Karpas-422 (cell line): ENCODE data around the gene HMX1. TPM values are rescaled to one million over a fixed set of nuclear protein-coding genes. Genes with fewer than 3 reads are reported as not detected.

Experiments
- DNase-seq: peaks from one replicate; pipeline ENCODE4 v3.0.0-alpha.2; 2015
- H2AFZ ChIP-seq: fragments of 200-600 bp; sonication (generic); 2 replicates; pipeline ENCODE4 v1.6.1; 2014; ENCODE audit warnings: antibody characterized with exemption, low read length, mixed read lengths
- H3K27ac ChIP-seq: fragments of 200-600 bp; sonication (generic); 2 replicates; pipeline ENCODE4 v1.5.1; 2014; ENCODE audit warnings: mild to moderate bottlenecking, low read length, moderate library complexity
- H3K27me3 ChIP-seq: fragments of 200-600 bp; sonication (generic); 2 replicates; pipeline ENCODE4 v1.6.1; 2014; ENCODE audit warnings: low read length, mixed read lengths
- H3K36me3 ChIP-seq: fragments of 200-600 bp; sonication (generic); 2 replicates; pipeline ENCODE4 v1.6.1; 2014; ENCODE audit warnings: low read length, mixed read lengths; ENCODE audit not compliant: insufficient read depth
- H3K4me1 ChIP-seq: fragments of 200-600 bp; sonication (generic); 2 replicates; pipeline ENCODE4 v1.6.1; 2014; ENCODE audit warnings: mild to moderate bottlenecking, low read length, mixed read lengths
- H3K4me2 ChIP-seq: fragments of 200-600 bp; sonication (generic); 2 replicates; pipeline ENCODE4 v1.6.1; 2014; ENCODE audit warnings: low read length, low read depth, mild to moderate bottlenecking; ENCODE audit not compliant: poor library complexity, severe bottlenecking
- H3K4me3 ChIP-seq: fragments of 200-600 bp; sonication (generic); 2 replicates; pipeline ENCODE4 v1.5.1; 2014; ENCODE audit warnings: mild to moderate bottlenecking, antibody characterized with exemption, low read length, mixed read lengths
- H3K79me2 ChIP-seq: fragments of 200-600 bp; sonication (generic); 2 replicates; pipeline ENCODE4 v1.6.1; 2014; ENCODE audit warnings: mild to moderate bottlenecking, low read length, mixed read lengths
- H3K9ac ChIP-seq: fragments of 200-600 bp; sonication (generic); 2 replicates; pipeline ENCODE4 v1.6.0; 2014; ENCODE audit warnings: low read length
- H3K9me2 ChIP-seq: fragments of 200-600 bp; sonication (generic), shearing (Covaris generic); replicated peaks from 2 replicates; pipeline ENCODE4 v1.6.0; 2014; ENCODE audit warnings: mild to moderate bottlenecking, low read length, moderate library complexity; ENCODE audit not compliant: insufficient read depth
- H3K9me3 ChIP-seq: fragments of 300-700, 200-600 bp; sonication (generic); 2 replicates; pipeline ENCODE4 v1.6.1; 2014; ENCODE audit warnings: low read length, mixed read lengths
- H4K20me1 ChIP-seq: fragments of 200-600 bp; sonication (generic); 2 replicates; pipeline ENCODE4 v1.6.1; 2014; ENCODE audit warnings: mild to moderate bottlenecking, antibody characterized with exemption, low read length, low read depth; ENCODE audit not compliant: insufficient read depth
- total RNA-seq: library from RNA; depleted of rRNA; stranded (reverse); fragments of >200 nt; shearing (Covaris generic); gene quantifications from 2 replicates; pipeline ENCODE4 v1.2.3, GENCODE V29; 2014; ENCODE audit warnings: low replicate concordance

HMX1 gene
- total RNA-seq, 1 experiment from 2014 or later, result not detected

DNA sequence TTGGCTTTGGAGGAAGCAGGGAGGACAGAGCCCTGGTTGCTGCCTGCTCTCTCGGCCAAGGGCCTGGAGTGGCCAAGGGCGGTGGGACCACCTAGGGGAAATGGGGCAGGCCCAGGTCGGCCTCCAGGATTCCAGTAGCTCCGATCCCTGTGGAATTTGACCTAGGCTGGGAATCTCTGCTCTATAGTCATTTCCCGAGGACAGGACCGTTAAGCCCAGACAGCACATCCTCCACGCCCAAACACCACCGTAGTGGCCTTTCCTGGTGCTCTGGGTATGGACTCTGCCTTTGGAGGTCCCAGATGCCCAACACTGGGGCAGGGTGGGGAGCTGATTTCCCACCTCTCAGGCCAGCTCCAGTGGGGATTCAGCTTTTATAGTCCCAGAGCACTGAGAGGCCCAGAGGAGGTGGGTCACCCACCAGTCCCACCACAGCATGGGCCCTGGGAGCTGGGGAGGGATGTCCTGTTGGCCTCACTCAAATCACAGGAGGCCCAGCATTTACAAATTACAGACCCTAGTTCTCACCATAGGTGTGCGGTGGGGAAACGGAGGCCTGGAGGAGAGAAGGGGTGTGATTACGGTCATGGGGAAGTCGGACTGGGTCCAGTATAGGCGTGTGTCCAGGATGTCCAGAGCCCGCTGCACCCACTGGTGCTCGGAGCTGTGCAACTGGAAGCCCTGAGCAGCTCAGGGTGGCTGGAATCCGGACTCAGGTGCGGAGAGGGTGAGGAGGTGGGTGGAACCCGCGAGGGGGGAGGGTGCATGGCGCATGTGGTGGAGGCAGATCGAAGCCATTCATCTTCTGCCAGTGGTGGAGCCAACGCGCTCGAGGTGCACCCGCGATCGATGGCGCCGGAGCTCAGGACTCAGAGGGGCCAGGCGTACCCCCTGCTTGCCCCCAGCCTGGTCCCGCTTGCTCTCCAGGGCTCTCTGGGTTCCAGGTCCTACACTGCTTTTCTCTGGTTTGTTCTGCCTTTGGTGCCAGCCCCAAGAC lies 7.7 kb downstream of the HMX1 start:
- Histone ChIP-seq H3K4me1 (no peaks in the 10 kb centered on the region), H3K27ac (no peak overlapping the region), H3K27me3 (no peaks in the 10 kb centered on the region), H3K4me2 (no peak overlapping the region), H3K79me2 (no peaks in the 10 kb centered on the region), H2AFZ (no peak overlapping the region), H4K20me1 (no peaks in the 10 kb centered on the region), H3K9ac (no peak overlapping the region), H3K4me3 (no peak overlapping the region), H3K9me2 (no peaks in the 10 kb centered on the region), H3K9me3 (peaks cover 6% of the 10 kb centered on the region; the same call in 1 of the 2 replicates), H3K36me3 (no peaks in the 10 kb centered on the region)
- no peak for DNase-seq

DNA sequence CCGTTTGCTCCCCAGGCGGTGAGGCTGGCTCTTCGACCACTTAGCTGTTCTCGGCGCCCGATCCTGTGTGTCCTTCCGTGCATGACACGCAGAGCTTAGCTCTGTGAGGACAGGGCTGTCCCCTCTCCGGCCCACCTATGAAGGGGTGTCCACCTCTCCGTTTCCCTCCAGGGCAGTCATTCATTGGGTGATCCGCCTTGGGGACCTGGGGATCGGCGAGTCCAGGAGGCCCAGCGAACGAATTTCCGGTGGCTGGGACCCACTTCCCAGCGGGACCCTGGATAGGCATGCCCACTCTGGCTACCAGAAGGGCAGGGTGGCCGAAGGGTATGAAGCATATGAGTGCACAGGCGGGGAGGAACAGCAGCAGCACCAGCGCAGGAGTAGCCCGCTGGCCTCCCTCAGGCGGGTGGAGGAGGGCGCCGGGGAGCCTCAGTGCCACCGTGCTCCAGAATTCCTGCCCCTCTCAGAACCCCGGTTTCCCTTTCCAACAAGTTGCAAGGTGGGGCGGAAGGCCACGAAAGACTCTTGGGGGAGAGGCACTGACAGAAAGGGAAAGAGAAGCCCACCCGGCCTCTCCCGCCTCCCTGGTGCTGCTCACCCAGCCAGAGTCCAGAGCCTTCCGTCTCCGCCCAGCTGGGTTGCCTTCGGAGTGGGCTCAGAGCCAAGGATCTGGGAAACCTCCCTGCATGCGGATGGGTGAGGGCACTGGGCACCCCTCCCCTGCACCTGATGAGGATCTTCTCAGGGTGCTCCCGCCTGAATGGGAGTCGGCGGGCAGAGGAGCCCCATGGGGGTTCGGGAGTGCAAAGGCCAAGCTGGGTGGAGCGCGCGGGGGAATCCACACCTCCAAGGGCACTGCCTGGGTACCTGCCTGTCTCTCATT lies 8.6 kb downstream of the HMX1 start:
- H3K4me2 ChIP-seq, result no peak overlapping the region
- no peak overlapping the region for H3K27ac ChIP-seq
- H3K9me2 ChIP-seq, result no peaks in the 10 kb centered on the region
- no peaks in the 10 kb centered on the region for H3K79me2 ChIP-seq
- no peaks in the 10 kb centered on the region for H4K20me1 ChIP-seq
- H3K4me3 ChIP-seq, result no peak overlapping the region
- no peak for DNase-seq
- no peak overlapping the region for H2AFZ ChIP-seq
- H3K9me3 ChIP-seq, result peaks cover 9% of the 10 kb centered on the region; the same call in 1 of the 2 replicates
- H3K9ac ChIP-seq, result no peak overlapping the region
- no peaks in the 10 kb centered on the region for H3K36me3 ChIP-seq
- no peaks in the 10 kb centered on the region for H3K4me1 ChIP-seq
- no peaks in the 10 kb centered on the region for H3K27me3 ChIP-seq

DNA sequence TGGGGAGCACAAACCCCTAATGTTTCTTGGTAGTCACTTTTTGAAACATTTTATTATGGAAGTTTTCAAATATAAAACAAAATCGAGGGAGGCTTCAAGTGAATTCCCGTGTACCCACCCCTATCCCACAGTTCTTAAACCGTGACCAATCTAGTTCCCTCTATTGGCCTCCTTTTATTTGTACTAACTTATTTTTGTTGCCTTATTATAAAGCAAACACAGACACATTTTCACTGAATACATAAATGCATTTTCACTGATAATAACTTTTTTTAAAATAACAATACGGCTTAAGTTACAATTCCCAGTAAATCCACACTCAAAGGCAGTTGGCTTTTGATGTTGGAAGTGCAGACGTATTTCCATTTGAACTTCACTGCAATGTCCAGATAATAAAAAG lies 9.3 kb downstream of the HMX1 start:
- peaks cover 9% of the 10 kb centered on the region; the same call in 1 of the 2 replicates for H3K9me3 ChIP-seq
- no peaks in the 10 kb centered on the region for H3K36me3 ChIP-seq
- DNase-seq, result no peak
- no peaks in the 10 kb centered on the region for H3K27me3 ChIP-seq
- no peak overlapping the region for H3K9ac ChIP-seq
- no peak overlapping the region for H3K4me2 ChIP-seq
- H3K4me3 ChIP-seq, result no peak overlapping the region
- no peak overlapping the region for H2AFZ ChIP-seq
- H3K79me2 ChIP-seq, result no peaks in the 10 kb centered on the region
- no peaks in the 10 kb centered on the region for H3K9me2 ChIP-seq
- H3K4me1 ChIP-seq, result no peaks in the 10 kb centered on the region
- H4K20me1 ChIP-seq, result no peaks in the 10 kb centered on the region
- no peak overlapping the region for H3K27ac ChIP-seq

DNA sequence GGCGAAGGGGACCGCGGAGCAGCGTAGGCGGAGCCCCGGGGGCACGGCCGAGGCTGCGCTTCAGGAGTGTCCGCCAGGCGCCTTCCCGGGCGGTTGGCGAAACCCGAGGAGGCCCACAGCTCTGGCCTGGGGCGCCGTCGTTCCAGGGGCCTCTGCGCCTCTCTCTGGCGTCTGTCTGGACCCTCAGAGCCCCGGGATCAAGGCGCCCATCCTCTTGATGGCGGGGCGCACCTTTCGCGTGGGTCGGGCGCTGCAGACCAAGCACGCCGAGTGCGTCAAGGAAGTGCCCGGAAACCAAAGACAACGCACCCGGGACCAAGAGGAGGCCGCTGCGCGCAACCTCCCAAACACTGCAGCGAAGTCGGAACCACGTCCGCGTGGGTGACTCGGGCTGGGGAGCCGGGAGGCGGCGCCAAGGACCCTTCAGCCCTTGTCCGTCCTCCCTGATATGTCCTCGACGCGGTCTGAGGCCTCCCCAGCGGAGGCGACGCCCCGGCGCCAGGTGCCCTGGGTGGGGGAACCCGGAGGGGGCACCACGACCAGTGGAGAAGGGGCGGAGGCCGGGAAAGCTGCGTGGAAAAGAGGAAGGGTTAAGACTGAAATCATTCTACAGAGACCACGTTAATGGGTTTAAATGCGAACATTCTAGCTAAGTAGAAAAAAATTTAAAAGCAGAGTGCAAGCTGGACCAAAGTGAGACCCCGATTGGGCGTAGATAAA lies 9.9 kb downstream of the HMX1 start:
- Histone ChIP-seq H2AFZ (no peak overlapping the region), H3K4me2 (no peak overlapping the region), H3K4me1 (no peaks in the 10 kb centered on the region), H3K27ac (no peak overlapping the region), H3K9me2 (no peaks in the 10 kb centered on the region), H3K4me3 (no peak overlapping the region), H3K9me3 (peaks cover 9% of the 10 kb centered on the region; the same call in 1 of the 2 replicates), H3K9ac (no peak overlapping the region), H3K27me3 (no peaks in the 10 kb centered on the region), H3K79me2 (no peaks in the 10 kb centered on the region), H3K36me3 (no peaks in the 10 kb centered on the region), H4K20me1 (no peaks in the 10 kb centered on the region)
- no peak for DNase-seq

DNA sequence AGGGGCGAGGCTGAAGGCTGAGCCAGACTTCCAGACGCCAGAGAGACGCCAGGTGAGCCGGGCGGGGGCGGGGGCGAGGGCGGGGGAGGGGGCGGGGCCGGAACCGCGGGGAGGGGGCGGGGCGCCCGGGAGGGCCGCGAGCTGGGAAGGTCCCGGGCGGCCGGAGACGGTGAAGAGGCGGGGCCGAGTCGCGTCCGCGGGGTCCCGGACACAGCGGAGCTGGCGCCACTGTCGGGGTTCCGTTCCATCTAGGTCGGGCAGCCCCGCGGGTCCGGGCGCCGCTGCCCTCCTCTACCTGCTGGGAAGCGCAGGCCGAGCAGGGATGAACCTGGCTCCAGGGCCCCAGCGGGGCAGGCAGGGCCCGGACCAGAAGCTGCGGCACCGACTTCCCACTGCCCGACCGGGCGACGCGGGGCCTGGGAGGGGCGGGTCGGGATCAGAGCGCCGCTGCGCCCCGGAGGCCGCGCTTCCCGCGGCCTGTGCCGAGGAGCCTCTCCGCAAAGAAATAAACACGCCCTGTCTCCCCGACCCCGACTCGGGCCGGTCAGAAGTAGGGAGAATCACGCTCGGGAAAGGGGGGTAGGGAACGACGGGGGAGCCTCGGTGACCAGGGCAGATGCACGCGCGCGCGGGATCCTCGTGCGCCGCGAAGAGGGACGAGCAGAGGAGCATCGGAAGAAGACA lies 10.6 kb downstream of the HMX1 start:
- H3K9me3 ChIP-seq, result peaks cover 9% of the 10 kb centered on the region; the same call in 1 of the 2 replicates
- no peak overlapping the region for H3K27ac ChIP-seq
- H3K4me1 ChIP-seq, result no peaks in the 10 kb centered on the region
- no peak overlapping the region for H2AFZ ChIP-seq
- H3K27me3 ChIP-seq, result no peaks in the 10 kb centered on the region
- no peaks in the 10 kb centered on the region for H3K36me3 ChIP-seq
- no peak overlapping the region for H3K4me3 ChIP-seq
- no peak for DNase-seq
- H3K9ac ChIP-seq, result no peak overlapping the region
- no peaks in the 10 kb centered on the region for H4K20me1 ChIP-seq
- H3K79me2 ChIP-seq, result no peaks in the 10 kb centered on the region
- no peak overlapping the region for H3K4me2 ChIP-seq
- H3K9me2 ChIP-seq, result no peaks in the 10 kb centered on the region

DNA sequence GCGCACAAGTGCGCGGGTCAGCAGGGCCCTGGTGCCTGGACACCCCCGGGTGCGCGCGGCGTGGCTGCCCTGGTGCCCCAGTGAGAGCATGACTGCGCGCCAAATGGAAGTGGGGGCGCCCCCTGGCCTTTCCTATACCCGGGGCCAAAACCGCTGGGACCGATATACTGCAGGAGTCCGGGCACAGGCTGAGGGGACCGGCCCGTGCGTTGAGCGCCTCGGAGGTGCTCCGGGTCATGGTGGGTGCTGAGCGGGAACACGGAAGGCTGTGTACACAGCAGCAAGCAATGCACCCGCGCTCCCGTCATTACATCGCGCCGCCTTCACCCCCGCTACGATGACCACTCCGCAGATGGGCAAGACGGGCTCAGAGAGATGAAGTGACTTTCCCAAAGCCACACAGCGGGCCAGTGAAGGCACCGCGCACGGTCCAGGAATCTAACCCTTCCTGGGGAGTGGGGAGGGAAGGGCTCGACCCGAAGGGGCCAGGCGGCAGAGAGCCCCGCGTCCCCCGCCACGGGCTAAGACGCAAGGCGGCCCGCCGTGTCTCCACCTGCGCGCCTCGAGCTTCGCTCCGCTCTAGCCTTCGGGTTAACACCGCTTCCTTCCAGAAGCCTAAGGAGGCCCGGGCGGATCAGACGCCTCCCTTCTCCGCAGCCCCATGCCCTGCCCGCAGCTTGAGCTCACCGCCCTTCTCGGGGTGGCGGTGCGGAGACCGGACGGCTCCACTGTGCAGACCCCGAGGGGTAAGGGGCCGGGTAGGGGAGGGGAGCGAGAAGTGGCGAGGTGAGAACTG lies 11.3 kb downstream of the HMX1 start:
- Histone ChIP-seq H3K4me1 (no peaks in the 10 kb centered on the region), H3K27ac (no peak overlapping the region), H3K9me3 (peaks cover 9% of the 10 kb centered on the region; the same call in 1 of the 2 replicates), H3K9me2 (no peaks in the 10 kb centered on the region), H4K20me1 (no peaks in the 10 kb centered on the region), H3K4me2 (no peak overlapping the region), H3K27me3 (no peaks in the 10 kb centered on the region), H3K4me3 (no peak overlapping the region), H3K79me2 (no peaks in the 10 kb centered on the region), H3K36me3 (no peaks in the 10 kb centered on the region), H2AFZ (no peak overlapping the region), H3K9ac (no peak overlapping the region)
- DNase-seq, result no peak

DNA sequence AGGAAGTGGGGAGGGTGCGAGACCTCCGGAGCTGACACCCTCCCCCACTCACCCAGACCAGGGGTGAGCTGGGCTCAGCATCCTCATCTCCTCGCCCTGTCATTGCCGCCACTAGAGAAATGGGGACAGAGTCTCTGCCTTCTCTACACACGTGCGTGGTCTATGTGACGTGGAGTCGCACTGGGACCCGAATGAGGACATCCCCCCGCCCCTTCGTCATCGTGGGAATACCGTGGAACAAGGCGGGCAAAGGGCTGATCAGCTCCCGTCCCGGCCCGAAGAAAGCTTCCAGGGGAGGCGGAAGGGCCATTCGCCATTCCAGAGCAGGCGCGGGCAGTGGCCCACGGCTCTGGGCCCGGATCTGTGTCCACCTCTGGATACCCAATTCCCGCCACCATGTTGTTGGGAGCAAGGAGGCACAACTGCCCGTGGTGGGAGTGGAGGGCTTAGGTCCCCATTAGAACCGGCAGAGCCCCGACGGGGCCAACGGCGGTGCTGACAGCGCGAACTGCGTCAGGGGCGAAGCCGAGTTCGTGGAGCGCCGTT lies 12.0 kb downstream of the HMX1 start:
- Histone ChIP-seq H3K4me3 (no peak overlapping the region), H3K4me1 (no peaks in the 10 kb centered on the region), H3K4me2 (no peak overlapping the region), H3K9ac (no peak overlapping the region), H3K9me2 (no peaks in the 10 kb centered on the region), H2AFZ (no peak overlapping the region), H3K27ac (no peak overlapping the region), H4K20me1 (no peaks in the 10 kb centered on the region), H3K27me3 (no peaks in the 10 kb centered on the region), H3K9me3 (peaks cover 9% of the 10 kb centered on the region; the same call in 1 of the 2 replicates), H3K36me3 (no peaks in the 10 kb centered on the region), H3K79me2 (no peaks in the 10 kb centered on the region)
- DNase-seq, result no peak
